ENCODE data around the gene CDCP2.
"Not testable (repeated sequence)": the region's sequence is repeated elsewhere in the genome, so short reads cannot be mapped to it uniquely, and the experiment has no call there.

CDCP2 gene

GRCh38 chr1:54111624-54112023, 41.2 kb downstream of the CDCP2 start:
- Histone ChIP-seq H3K27ac (no peak overlapping the region), H3K9me3 (no peaks in the 10 kb centered on the region), H3K27me3 (no peaks in the 10 kb centered on the region), H3K4me3 (no peak overlapping the region), H3K36me3 (no peaks in the 10 kb centered on the region), H3K9ac (no peak overlapping the region), H3K4me2 (no peak overlapping the region), H4K20me1 (no peaks in the 10 kb centered on the region), H3K4me1 (no peaks in the 10 kb centered on the region)
- no peak for TF ChIP-seq Cebpa-rat (IDR thresholded peaks at IDR 0.05)

DNA sequence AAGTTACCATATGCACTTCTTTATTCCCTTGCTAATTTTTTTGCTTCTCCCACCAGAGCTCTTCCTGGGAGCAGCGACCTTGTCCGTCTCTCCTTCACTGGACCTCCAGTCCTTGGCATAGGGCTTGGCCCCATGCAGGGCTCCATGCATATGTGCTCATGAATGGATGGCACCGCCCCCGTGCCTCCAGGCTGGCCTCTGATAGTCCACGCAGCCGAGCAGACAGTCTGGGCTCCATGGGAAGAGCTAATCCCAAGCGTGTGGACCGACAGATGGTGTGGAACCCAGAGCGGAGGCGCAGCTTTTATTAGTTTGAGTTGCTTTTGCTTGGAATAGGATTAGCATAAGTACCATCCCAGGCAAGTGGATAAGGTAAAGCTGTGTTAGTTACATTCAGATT, 41.8 kb downstream of the CDCP2 start:
- Histone ChIP-seq H3K4me3 (no peak overlapping the region), H3K9me3 (no peaks in the 10 kb centered on the region), H3K27ac (no peak overlapping the region), H3K4me1 (no peaks in the 10 kb centered on the region), H3K4me2 (no peak overlapping the region), H3K27me3 (no peaks in the 10 kb centered on the region), H3K36me3 (no peaks in the 10 kb centered on the region), H4K20me1 (no peaks in the 10 kb centered on the region), H3K9ac (no peak overlapping the region)
- TF ChIP-seq Cebpa-rat (IDR thresholded peaks at IDR 0.05): no peak

GRCh38 chr1:54109129-54110090, 43.4 kb downstream of the CDCP2 start:
- no peaks in the 10 kb centered on the region for H3K36me3 ChIP-seq
- H3K27ac ChIP-seq: no peak overlapping the region
- H4K20me1 ChIP-seq: no peaks in the 10 kb centered on the region
- TF ChIP-seq Cebpa-rat (IDR thresholded peaks at IDR 0.05): no peak
- no peaks in the 10 kb centered on the region for H3K4me1 ChIP-seq
- no peak overlapping the region for H3K4me3 ChIP-seq
- H3K27me3 ChIP-seq: no peaks in the 10 kb centered on the region
- no peaks in the 10 kb centered on the region for H3K9me3 ChIP-seq
- no peak overlapping the region for H3K4me2 ChIP-seq
- no peak overlapping the region for H3K9ac ChIP-seq

DNA sequence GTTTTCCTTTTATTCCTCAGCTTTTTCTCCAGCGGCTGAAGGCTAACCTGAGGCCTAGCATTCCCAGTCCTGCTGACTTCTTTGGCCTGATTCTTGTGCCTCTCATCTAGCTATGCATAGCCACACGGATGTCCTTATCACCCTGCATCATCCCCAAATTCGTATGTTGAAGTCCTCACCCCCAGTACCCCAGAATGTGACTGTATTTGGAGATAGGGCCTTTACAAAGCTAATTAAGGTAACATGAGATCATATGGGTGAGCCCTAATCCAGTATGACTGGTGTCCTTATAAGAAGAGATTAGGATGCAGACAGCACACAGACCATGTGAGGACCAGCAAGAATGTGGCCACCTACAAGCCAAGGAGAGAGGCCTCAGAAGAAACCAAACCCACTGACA, 44.6 kb downstream of the CDCP2 start:
- H3K27me3 ChIP-seq: no peaks in the 10 kb centered on the region
- no peak overlapping the region for H3K4me3 ChIP-seq
- H3K27ac ChIP-seq: no peak overlapping the region
- H3K9ac ChIP-seq: no peak overlapping the region
- peaks cover 4% of the 10 kb centered on the region; the same call in 1 of the 2 replicates for H3K36me3 ChIP-seq
- TF ChIP-seq Cebpa-rat (IDR thresholded peaks at IDR 0.05): no peak
- H3K4me1 ChIP-seq: no peaks in the 10 kb centered on the region
- H3K4me2 ChIP-seq: no peak overlapping the region
- no peaks in the 10 kb centered on the region for H4K20me1 ChIP-seq
- no peaks in the 10 kb centered on the region for H3K9me3 ChIP-seq

GRCh38 chr1:54107131-54107530, 45.7 kb downstream of the CDCP2 start:
- Histone ChIP-seq H3K27me3 (no peaks in the 10 kb centered on the region), H3K27ac (no peak overlapping the region), H3K9ac (no peak overlapping the region), H3K4me2 (no peak overlapping the region), H3K4me3 (no peak overlapping the region), H3K4me1 (no peaks in the 10 kb centered on the region), H4K20me1 (no peaks in the 10 kb centered on the region), H3K36me3 (peaks cover 13% of the 10 kb centered on the region; the same call in 1 of the 2 replicates), H3K9me3 (no peaks in the 10 kb centered on the region)
- TF ChIP-seq Cebpa-rat (IDR thresholded peaks at IDR 0.05): no peak

GRCh38 chr1:54105736-54106269, 47.0 kb downstream of the CDCP2 start:
- H3K9me3 ChIP-seq: no peaks in the 10 kb centered on the region
- no peaks in the 10 kb centered on the region for H3K4me1 ChIP-seq
- H3K27ac ChIP-seq: no peak overlapping the region
- H3K36me3 ChIP-seq: peaks cover 25% of the 10 kb centered on the region
- H3K27me3 ChIP-seq: no peaks in the 10 kb centered on the region
- TF ChIP-seq Cebpa-rat (IDR thresholded peaks at IDR 0.05): no peak
- H3K4me2 ChIP-seq: no peak overlapping the region
- no peak overlapping the region for H3K9ac ChIP-seq
- no peak overlapping the region for H3K4me3 ChIP-seq
- H4K20me1 ChIP-seq: no peaks in the 10 kb centered on the region

DNA sequence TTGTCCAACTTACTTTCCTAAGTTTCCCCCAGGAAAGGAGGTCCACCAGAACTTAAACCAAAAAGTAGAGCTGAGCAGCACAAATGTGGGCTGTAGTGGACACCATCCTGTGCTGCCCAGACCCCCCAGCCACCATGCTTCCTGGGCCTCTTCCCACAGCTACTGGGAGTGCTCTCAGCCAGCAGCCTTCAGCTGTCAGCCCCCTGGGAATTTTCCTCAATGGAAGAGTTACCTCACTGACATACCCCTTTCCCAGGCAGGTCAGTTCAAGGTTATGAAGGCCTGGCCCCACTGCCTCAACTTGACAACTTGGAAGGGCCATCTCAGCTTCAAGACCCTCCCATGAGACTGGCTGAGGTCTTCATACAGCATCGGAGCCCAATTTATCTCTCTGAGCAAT, 47.7 kb downstream of the CDCP2 start:
- Histone ChIP-seq H4K20me1 (no peaks in the 10 kb centered on the region), H3K27ac (no peak overlapping the region), H3K9me3 (no peaks in the 10 kb centered on the region), H3K4me2 (no peak overlapping the region), H3K4me1 (no peaks in the 10 kb centered on the region), H3K36me3 (peaks cover 25% of the 10 kb centered on the region), H3K27me3 (no peaks in the 10 kb centered on the region), H3K9ac (no peak overlapping the region), H3K4me3 (no peak overlapping the region)
- TF ChIP-seq Cebpa-rat (IDR thresholded peaks at IDR 0.05): no peak

DNA sequence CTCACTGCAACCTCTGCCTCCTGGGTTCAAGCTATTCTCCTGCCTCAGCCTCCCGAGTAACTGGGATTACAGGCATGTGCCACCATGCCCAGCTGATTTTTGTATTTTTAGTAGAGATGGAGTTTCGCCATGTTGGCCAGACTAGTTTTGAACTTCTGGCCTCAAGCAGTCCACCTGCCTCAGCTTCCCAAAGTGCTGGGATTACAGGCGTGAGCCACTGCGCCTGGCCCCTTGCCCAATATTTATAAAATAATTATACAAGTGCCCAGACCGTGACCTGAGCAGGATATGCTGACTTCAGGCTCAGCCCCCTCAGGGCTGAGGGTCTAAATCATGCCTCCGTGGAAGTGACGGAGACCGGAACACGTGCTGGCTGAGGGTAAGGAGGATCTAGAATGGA, 48.2 kb downstream of the CDCP2 start:
- not testable (repeated sequence) for H3K4me1 ChIP-seq, H3K4me2 ChIP-seq, H3K4me3 ChIP-seq, H3K9me3 ChIP-seq, H3K27me3 ChIP-seq, H3K9ac ChIP-seq, H3K27ac ChIP-seq, H4K20me1 ChIP-seq
- peaks cover 26% of the 10 kb centered on the region for H3K36me3 ChIP-seq

- Histone ChIP-seq H3K4me1 (no peaks in the 10 kb centered on the region), H3K4me3 (no peak overlapping the region), H3K27me3 (no peaks in the 10 kb centered on the region), H3K36me3 (peaks cover 37% of the 10 kb centered on the region), H4K20me1 (no peaks in the 10 kb centered on the region), H3K27ac (no peak overlapping the region), H3K4me2 (no peak overlapping the region), H3K9ac (no peak overlapping the region), H3K9me3 (no peaks in the 10 kb centered on the region)
- TF ChIP-seq Cebpa-rat (IDR thresholded peaks at IDR 0.05): no peak
These were observed 49.4 kb downstream of the CDCP2 start for GRCh38 chr1:54103414-54103813.

GRCh38 chr1:54100500-54100899, 52.3 kb downstream of the CDCP2 start:
- peaks cover 5% of the 10 kb centered on the region; the same call in 1 of the 2 replicates for H3K4me1 ChIP-seq
- H3K4me3 ChIP-seq: no peak overlapping the region
- H3K36me3 ChIP-seq: peaks cover 55% of the 10 kb centered on the region
- H3K27me3 ChIP-seq: no peaks in the 10 kb centered on the region
- H4K20me1 ChIP-seq: no peaks in the 10 kb centered on the region
- TF ChIP-seq Cebpa-rat (IDR thresholded peaks at IDR 0.05): no peak
- H3K27ac ChIP-seq: no peak overlapping the region
- no peak overlapping the region for H3K4me2 ChIP-seq
- H3K9ac ChIP-seq: no peak overlapping the region
- no peaks in the 10 kb centered on the region for H3K9me3 ChIP-seq
